HG03521 (cell line): ENCODE measurements around the gene PTRHD1.
A peak's percentile ranks its signal among the peaks of the same experiment; 100 is the strongest.
"Not testable (repeated sequence)": the region's sequence is repeated elsewhere in the genome, so short reads cannot be mapped to it uniquely, and the experiment has no call there.

Source experiments
- ATAC-seq: cut with Tn5 transposase; IDR thresholded peaks from one replicate; pipeline ENCODE4 v1.9.1; 2021; ENCODE audit warnings: mild to moderate bottlenecking, moderate library complexity; ENCODE audit not compliant: unreplicated experiment

Gene PTRHD1

GRCh38 chr2:24792874-24793760 is at the start of gene PTRHD1, which contains the start of gene CENPO:
PTRHD1 (minus strand) TSS chr2:24793391; CDS start chr2:24793377, 14 bp downstream.
CENPO (plus strand) TSS chr2:24793425; CDS start chr2:24793920, 495 bp downstream.
- peak; percentile 89 for ATAC-seq

GRCh38 chr2:24842081-24843050 is 49.2 kb upstream of the PTRHD1 start:
- ATAC-seq = no peak

- no peak for ATAC-seq
Observed at GRCh38 chr2:24840962-24841945, 48.1 kb upstream of the PTRHD1 start.

- ATAC-seq = no peak
Observed at GRCh38 chr2:24840164-24840869, 47.1 kb upstream of the PTRHD1 start.

- no peak for ATAC-seq
Observed at GRCh38 chr2:24839729-24840128, 46.5 kb upstream of the PTRHD1 start.

- ATAC-seq = no peak
Observed at GRCh38 chr2:24838541-24838940, 45.4 kb upstream of the PTRHD1 start.

- ATAC-seq = no peak
Observed at GRCh38 chr2:24837996-24838513, 44.9 kb upstream of the PTRHD1 start.

GRCh38 chr2:24836706-24837105 is 43.5 kb upstream of the PTRHD1 start:
- ATAC-seq = no peak

- ATAC-seq = no peak
Observed at GRCh38 chr2:24836206-24836605, 43.0 kb upstream of the PTRHD1 start.

GRCh38 chr2:24835411-24835810 is 42.2 kb upstream of the PTRHD1 start:
- not testable (repeated sequence) for ATAC-seq

- ATAC-seq = no peak
Observed at GRCh38 chr2:24834733-24835395, 41.7 kb upstream of the PTRHD1 start.

- no peak for ATAC-seq
Observed at GRCh38 chr2:24833821-24834732, 40.9 kb upstream of the PTRHD1 start.

- no peak for ATAC-seq
Observed at GRCh38 chr2:24832931-24833701, 39.9 kb upstream of the PTRHD1 start.

- ATAC-seq = no peak
Observed at GRCh38 chr2:24832521-24832920, 39.3 kb upstream of the PTRHD1 start.

GRCh38 chr2:24832073-24832461 is 38.9 kb upstream of the PTRHD1 start:
- ATAC-seq = no peak

GRCh38 chr2:24831221-24832072 is 38.3 kb upstream of the PTRHD1 start:
- ATAC-seq = no peak
